ENCODE data around the gene MOK.
"Not testable (repeated sequence)": the region's sequence is repeated elsewhere in the genome, so short reads cannot be mapped to it uniquely, and the experiment has no call there.

Gene MOK, protein sequence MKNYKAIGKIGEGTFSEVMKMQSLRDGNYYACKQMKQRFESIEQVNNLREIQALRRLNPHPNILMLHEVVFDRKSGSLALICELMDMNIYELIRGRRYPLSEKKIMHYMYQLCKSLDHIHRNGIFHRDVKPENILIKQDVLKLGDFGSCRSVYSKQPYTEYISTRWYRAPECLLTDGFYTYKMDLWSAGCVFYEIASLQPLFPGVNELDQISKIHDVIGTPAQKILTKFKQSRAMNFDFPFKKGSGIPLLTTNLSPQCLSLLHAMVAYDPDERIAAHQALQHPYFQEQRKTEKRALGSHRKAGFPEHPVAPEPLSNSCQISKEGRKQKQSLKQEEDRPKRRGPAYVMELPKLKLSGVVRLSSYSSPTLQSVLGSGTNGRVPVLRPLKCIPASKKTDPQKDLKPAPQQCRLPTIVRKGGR

DNA sequence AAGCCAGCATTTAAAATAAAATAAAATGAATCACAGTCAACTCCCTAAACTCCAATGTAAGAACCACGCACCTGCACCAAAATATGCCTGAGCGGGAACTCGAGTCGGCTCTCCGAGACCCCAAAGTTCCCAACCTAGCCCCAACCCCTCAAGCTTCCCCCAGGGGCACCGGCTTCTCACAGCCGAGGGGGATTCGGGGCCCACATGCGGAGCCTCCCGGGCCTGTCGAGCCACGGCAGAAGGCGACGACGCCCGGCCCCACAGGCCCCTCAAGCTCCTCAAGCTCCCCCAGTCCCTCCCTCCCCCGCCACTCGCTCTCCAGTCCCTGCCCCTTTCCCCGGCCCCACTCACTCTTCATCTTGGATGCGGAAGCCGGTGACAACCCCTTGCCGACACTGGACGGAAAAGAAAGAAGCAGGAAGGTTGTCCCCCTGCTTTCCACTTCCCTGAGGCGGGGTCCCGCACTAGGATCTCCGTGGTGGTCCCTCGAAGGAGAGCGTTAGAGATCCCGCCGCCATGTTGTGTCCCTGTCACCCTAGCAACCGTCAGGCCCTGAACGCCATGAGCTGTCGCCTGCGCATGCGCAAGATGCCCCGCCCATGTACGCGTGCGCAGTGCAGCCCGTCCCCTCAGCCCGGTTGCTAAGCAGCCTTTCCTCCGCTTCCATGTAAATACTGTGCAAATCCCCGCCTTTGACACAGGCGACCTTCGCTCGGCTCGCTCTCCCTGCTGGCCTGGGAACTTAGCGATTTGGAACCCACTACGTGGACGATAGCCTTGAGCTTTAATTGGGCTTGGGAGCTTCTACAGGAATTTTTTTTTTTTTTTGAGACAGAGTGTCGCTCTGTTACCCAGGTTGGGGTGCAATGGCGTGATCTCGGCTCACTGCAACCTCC, at the start of gene MOK:
TSS of gene MOK (minus strand) at position 554 of the 896 bp plus-strand sequence. CDS start at position 358, 196 bp downstream.
- peak; percentile 93 to 96 for DNase-seq (ENCODE audit: low read depth in 2 of 2)

DNA sequence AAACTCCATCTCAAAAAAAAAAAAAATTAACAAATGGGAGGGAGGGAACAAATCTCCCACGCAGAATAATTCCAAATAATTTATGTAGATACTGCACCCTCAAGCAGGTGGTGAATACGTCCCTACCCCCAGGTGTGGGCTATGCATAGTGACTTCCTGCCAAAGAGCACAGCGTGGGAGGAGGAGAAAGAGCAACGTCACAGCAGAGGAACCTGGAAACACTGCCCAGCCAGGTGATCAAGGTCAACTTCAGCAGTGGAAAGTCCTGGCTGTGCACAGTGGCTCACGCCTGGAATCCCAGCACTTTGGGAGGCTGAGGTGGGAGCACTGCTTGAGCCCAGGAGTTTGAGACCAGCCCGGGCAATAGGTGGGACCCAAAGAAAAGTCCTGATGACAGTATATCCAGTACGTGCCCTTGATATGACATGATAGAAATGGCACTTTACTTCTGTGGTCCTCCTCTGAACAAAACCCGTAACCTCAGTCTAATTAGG, 48.2 kb upstream of the MOK start:
- no peak for DNase-seq (ENCODE audit: low read depth in 2 of 2)

DNA sequence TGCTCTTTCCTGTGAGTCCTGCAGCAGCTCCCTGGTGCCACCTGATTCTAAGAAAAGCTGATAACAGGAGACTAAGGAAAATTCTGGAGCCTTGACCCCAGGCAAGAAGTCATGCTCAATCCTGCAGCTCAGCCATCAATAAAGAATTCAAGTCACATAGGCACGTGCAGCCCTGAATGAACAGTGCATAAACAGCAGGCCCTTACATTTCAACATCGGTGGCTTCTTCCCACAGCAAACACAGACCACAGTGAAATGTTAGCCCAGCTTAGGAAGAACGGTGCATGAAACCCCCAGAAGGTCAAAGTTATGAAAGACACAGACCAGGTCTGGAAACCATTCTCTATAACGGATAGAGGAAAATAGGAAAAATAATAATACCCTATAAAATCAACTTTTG, 47.2 kb upstream of the MOK start:
- no peak for DNase-seq (ENCODE audit: low read depth in 2 of 2)

DNA sequence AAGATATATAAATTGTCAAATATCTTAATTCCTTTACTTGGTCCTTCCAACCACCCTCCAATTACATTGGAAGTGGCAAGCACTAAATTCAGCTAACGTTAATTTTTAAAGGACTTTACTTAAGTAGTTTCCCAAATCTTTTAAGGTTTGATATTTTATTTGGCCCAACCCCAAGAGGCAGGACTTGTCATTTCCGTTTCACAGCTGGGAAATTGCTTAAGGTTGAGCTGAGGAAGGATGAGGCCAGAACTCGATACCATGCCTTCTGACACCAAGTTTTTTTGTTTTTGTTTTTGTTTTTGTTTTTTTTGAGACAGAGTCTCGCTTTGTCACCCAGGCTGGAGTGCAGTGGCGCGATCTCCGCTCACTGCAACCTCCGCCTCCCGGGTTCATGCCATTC, 46.6 kb upstream of the MOK start:
- DNase-seq (ENCODE audit: low read depth in 2 of 2) = not testable (repeated sequence)

DNA sequence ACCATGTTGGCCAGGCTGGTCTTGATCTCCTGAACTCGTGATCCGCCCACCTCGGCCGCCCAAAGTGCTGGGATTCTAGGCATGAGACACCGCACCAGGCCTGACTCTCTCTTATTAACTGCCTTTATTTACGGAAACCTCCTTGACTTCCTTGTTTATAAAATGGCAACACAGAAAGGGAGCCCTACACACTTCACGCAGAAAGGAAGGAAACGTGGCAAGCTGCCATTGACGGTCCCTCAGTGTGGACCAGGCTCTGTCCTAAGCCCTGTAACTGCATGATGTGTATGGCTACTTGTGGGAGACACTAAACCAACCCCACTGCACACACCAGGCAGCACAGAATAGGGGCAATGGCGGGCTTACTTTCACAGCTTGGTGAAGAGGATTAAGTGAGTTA, 46.1 kb upstream of the MOK start:
- DNase-seq (ENCODE audit: low read depth in 2 of 2) = no peak

DNA sequence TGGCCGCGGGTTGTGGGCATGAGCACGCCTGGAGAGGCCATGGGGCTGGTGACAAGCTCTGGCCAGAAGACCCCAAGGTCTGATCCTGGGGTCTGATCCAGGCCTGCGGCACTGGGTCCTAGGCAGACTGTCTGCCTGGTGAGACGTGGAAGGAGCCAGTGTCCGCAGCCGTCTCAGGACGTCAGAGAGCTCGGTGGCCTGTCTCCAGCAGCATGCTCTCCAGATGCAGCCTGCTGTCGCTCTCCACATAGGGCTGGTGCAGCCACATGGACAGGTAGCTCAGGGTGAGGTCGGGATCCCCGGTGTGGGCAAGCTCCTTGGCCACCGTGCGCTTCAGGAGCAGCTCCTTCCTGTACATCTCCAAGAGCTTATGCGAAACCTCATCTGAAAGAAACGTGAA, 43.4 kb upstream of the MOK start:
- DNase-seq (ENCODE audit: low read depth in 2 of 2) = no peak

DNA sequence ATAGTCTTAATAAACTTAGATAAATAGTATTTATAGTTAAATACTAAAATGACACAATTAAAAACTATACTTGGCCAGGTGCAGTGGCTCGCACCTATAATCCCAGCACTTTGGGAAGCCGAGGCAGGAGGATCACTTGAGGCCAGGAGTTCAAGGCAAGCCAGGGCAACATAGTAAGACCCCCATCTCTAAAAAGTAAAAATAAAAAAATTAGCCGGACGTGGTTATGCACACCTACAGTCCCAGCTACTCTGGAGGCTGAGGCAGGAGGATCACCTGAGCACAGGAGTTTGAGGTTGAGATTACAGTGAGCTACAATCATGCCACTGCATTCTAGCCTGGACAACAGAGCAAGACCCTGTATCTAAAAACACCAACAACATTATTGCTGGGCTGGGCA, 41.7 kb upstream of the MOK start:
- no peak for DNase-seq (ENCODE audit: low read depth in 2 of 2)

DNA sequence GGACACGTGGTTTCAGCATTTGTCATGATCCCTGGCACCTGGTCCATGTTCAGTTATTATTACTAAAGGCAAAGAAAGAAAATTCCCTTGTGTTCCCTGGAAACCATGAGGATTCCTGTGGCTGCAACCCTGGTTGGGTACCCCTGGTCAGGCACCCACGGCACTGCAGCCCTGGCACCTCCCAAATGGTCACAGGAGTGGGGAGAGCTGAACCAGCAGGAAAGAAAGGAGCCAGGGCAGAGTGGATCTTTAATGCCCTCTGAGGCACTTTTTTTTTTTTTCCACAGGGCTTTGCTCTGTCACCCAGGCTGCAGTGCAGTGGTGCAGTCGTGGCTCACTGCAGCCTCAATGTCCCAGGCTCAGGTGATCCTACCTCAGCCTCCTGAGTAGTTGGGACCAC, 40.3 kb upstream of the MOK start:
- no peak for DNase-seq (ENCODE audit: low read depth in 2 of 2)

DNA sequence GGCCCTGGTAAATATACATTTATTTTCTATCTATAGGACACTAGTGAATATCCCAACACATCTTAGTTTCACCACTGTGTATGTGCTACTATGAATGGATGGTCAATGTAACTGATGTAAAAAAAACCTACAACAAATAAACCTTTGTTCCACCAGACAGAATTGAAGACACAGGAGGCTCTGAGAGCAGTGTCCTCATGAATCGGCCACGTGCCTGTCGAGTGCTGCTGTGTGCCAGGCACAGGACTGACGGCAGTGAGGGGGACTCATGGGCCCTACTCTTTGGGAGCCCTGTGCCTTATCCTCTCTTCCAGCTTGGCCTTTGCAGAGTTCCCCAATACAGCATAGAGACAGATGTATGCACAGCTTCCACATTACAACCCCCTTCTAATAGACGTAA, 39.5 kb upstream of the MOK start:
- DNase-seq (ENCODE audit: low read depth in 2 of 2) = no peak

DNA sequence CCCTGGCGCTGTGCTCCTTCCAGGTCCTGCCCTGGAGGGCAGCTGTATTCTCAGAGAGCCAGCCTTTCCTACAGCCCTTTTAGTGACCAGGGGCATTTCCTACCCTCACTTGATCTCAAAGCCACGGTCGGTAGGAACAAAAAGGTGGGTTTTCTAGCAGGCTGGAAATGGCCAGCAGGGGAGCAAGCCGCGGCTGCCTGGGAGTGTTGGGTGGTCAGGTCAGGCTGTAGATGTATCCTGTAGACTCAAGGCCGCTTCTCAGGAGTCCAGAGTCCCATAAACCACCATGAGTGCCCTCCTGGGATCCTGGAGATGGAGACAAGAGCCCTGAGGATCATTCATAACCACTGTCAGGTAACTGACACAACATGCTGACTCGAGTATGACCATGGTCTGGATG, 39.1 kb upstream of the MOK start:
- DNase-seq (ENCODE audit: low read depth in 2 of 2) = no peak

DNA sequence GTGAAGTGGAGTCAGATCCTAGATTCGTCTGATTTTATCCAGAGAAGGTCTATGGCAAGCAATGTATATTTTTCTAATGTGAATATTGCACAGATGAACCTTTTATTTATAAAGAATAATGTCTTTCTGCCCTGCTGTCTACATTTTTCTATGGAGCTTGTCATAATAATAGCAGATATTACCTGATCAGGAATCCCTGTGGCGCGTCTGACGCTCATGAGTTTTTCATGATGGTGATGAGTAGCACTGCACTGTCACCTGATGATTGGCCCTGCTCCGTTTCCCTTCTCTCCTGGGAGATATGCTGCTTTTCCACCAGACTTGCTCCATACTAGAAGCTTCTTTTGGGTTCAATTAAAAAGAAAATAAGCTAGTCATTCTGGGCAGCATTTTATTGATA, 37.3 kb upstream of the MOK start:
- DNase-seq (ENCODE audit: low read depth in 2 of 2) = no peak

DNA sequence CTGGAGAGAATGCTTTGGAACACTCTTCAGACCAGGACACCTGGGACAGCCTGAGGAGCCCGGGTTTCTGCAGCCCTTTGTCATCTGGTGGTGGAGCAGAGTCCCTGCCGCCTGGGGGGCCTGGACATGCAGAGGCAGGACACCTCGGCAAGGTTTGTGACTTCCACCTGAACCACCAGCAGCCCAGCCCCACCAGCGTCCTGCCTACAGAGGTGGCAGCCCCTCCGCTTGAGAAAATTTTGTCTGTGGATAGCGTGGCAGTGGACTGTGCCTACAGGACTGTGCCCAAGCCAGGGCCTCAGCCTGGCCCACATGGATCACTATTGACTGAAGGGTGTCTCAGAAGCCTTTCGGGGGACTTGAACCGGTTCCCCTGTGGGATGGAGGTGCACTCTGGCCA, 36.6 kb upstream of the MOK start:
- no peak for DNase-seq (ENCODE audit: low read depth in 2 of 2)

DNA sequence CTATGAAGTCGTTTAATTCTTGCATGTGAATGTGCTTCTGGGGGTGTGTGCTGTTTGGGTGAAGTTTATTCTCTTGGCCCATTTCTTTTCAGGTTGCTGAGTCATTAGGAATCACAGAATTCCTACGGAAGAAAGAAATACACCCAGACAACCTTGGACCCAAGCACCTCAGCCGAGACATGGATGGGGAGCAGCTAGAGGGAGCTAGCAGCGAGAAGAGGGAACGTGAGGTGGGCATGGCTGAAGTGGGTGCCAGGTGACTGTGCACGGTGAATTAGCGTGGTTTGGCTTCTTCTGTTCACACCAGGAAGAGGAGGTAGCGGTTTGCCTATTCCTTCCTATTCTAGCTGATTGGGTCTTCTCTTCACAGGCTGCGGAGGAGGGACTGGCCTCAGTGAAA, 33.8 kb upstream of the MOK start:
- DNase-seq (ENCODE audit: low read depth in 2 of 2) = no peak

DNA sequence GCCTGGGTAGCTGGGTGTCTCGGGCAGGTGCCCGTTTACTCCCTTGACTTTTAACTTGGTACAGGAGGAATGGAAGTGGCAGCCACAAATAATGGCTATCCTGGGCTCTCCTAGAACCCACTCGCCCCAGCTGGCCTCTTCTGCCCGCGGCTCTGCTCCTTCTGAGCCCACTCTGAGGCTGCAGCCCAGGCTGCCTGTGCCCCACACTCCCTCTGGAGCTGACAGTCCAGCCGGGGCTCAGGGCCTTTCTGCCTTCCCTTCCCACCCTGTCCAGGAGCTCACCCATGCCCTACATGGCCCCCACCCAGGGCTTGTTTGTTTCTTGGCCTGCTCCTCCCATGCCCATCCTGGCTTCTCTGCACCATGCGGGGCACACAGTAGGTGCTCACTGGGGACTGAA, 30.2 kb upstream of the MOK start:
- DNase-seq (ENCODE audit: low read depth in 2 of 2) = no peak

DNA sequence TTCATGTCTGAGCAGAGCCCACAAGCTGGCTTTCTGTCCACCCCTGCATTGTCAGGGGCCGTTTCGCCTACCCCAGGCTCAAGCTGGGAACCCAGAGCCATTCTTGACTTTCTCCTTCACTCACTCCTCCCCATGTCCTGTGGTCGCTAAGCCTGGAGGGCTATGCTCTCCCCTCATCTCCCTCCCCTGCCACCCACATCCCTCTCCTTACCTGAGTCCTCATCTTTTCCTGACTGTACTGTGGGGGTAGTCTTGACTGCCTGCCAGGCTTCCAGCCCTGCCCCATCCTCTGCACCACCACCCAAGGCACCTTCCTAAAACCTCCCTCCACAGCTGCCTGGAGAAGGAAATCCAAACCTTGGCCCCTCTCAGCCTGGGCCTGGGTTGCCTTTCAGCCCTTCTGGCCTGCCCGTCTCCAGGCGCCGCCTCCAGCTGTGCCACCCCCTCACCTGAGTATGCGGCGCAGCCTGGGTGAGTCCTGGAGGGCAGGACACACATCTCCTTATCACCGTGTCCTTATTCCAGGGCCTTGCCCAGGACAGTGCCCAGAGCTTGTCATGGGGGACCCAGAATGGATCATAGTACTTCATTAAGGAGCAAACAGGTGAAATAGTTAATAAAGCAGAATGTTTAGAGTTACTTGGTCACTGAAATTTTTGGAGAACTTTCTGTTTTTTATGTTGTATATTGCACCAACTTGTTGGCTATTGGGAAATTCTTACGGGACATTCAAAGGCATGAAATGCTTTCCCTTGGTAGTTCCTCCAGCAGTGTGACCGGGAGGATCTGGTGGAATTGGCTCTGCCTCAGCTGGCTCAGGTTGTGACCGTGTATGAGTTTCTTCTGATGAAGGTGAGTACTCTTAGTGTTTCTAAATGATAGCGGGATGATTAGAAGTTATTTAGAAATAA, 29.1 kb upstream of the MOK start:
- no peak for DNase-seq (ENCODE audit: low read depth in 2 of 2)

DNA sequence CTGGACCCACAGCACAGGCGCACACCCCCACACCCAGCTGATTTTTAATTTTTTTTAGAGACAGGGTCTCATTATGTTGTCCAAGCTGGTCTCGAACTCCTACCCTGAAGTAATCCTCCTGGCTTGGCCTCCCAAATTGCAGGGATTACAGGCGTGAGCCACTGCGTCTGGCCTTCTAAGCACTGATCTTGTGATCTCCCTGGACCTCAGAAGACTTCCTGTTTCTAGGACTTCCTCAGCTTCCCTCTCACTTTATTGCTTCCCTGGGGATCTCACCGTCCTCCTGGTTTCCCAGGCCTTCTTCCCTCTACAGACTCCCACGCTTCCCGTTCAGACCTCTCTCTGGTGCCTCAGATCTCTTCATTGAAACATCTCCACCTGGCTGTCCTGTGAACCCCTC, 28.4 kb upstream of the MOK start:
- DNase-seq (ENCODE audit: low read depth in 2 of 2) = no peak

DNA sequence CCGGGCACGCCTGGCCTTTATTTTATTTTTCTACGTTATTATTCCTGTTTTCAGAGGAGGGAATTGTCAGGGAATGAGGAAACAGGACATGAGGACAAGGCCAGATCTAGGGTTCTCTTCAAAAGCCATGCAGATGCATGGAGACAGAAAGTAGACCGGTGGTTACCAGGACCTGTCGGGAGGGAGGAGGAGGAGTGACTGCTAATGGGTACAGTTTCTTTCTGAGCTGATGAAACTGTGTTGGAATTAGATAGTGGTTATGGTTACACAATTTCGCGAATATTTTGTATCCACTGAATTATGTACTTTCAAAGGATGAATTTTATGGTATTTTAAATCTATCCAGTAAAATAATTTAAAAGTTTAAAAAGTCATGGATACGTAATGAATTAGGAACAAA, 25.8 kb upstream of the MOK start:
- no peak for DNase-seq (ENCODE audit: low read depth in 2 of 2)

DNA sequence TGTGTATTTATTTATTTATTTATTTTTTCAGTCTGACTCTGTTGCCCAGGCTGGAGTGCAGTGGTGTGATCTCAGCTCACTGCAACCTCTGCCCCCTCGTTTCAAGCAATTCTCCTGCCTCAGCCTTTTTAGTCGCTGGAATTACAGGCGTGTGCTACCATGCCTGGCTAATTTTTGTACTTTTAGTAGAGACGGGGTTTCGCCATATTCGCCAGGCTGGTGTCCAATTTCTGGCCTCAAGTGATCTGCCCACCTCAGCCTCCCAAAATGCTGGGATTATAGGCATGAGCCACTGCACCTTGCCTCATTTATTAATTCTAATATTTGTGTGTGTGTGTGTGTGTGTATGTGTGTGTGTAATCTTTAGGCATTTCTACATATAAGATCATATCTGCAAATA, 24.4 kb upstream of the MOK start:
- DNase-seq (ENCODE audit: low read depth in 2 of 2) = not testable (repeated sequence)

DNA sequence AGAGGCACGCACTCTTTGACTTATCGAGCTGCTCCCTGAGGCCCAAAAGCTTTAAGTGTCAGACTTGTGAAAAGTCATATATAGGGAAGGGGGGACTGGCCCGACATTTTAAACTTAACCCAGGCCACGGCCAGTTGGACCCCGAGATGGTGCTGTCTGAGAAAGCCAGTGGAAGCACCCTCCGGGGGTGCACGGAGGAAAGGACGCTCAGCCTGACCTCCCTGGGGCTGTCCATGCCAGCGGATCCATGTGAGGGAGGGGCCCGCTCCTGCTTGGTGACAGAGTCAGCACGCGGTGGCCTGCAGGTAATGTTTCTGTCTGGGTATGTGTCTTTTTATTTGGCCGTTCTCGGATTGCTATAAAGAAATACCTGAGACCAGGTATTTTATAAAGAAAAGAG, 21.6 kb upstream of the MOK start:
- no peak for DNase-seq (ENCODE audit: low read depth in 2 of 2)

DNA sequence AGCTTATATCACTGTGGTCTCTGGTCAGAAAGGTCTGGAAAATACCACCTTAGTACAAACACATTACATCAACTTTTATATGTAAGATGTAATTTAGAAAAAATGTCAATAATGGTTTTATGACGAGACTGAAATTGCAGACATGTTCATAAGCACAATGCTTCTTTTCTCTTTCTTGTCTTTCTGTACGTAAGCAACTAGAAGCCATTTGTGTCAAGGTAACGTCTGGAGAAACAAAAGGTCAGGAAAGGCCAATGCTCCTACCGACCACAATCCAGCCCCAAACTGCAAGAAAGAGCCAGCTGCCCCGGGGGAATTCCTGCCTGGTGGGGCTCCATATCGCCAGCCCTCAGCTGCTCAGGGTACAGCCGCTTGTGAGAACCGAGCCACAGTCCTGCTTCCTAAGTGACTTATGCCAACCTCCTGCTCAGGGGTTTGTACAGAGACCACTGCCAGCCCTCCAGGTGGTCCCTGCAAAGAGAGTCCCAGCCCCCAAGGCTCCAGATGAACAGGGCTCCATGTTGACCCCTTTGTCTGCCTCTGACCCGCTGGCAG, 20.9 kb upstream of the MOK start:
- no peak for DNase-seq (ENCODE audit: low read depth in 2 of 2)

DNA sequence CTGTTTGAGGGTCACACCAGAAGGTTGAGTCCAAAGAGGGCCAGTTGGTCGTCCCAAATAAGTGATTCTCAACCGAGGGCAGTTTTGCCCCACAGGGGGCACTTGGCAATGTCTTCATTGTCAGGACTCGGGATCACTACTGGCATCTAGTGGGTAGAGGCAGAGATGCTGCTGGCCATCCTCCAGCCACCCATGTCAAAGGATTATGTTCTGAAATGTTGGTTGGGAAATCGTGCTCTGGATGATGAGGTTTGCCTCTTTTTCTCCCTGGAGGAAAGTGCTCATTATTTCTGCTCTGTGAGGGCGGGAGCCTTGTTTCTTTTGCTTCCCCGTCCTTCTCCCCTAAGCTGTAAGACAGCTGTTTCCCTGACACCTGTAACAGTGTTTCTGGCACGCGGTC, 18.1 kb upstream of the MOK start:
- DNase-seq (ENCODE audit: low read depth in 2 of 2) = no peak
